GM18873 (cell line): ENCODE data around the gene PSMD6.

ENCODE experiments used
- ATAC-seq: cut with Tn5 transposase; IDR thresholded peaks from one replicate; pipeline ENCODE4 v1.9.1; 2021; ENCODE audit warnings: mild to moderate bottlenecking, moderate library complexity, moderate number of reproducible peaks; ENCODE audit not compliant: unreplicated experiment, low FRiP score

Gene PSMD6

DNA sequence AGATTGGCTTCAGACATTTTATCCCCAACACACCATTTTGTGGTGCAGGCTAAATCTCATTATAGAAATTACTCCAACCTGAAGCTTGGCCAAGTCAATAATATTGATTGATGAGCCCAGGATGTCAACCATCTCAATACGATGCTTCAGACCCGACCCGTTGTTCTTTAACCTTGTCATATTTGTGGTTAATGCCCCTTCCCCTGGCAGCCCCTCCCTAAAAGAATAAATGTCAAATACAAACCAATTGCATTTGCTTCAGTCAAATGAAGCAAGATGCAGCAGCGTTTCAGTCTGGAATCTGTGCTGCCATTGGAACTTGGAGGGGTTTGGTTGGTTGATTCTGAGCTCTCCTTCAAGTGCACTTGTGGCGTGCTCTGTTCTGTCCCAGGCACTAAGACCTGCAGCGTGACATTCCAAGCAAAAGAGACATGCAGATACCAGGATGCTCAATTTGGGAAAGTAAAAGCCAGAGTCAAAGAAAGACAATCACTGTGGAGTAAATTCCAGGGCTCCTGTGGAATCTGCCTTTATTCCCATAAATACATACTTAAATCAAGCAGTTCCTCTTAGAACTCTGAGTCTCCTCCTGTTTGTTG lies 23.8 kb upstream of the PSMD6 start:
- no peak for ATAC-seq

DNA sequence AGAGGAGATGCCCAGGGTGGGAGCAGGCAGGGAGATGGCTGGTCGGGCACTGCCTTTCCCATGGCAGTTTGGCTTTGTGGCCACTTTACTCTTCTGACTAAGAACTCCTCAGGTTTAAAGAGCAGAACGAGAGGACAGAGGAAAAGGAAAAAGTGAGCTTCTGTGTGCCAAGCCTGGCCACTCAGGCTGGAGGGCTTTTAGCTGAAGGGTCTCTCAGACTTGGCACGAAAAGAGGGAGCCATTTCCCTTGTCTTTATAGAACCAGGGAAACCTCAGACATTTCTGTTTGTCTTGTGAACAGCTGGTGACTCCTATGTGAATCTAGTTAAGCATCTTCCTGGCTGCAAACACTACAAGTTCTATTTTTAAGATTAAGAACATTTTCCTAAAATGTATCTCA lies 23.3 kb upstream of the PSMD6 start:
- no peak for ATAC-seq

GRCh38 chr3:64042952-64043351 lies 19.7 kb upstream of the PSMD6 start:
- no peak for ATAC-seq

DNA sequence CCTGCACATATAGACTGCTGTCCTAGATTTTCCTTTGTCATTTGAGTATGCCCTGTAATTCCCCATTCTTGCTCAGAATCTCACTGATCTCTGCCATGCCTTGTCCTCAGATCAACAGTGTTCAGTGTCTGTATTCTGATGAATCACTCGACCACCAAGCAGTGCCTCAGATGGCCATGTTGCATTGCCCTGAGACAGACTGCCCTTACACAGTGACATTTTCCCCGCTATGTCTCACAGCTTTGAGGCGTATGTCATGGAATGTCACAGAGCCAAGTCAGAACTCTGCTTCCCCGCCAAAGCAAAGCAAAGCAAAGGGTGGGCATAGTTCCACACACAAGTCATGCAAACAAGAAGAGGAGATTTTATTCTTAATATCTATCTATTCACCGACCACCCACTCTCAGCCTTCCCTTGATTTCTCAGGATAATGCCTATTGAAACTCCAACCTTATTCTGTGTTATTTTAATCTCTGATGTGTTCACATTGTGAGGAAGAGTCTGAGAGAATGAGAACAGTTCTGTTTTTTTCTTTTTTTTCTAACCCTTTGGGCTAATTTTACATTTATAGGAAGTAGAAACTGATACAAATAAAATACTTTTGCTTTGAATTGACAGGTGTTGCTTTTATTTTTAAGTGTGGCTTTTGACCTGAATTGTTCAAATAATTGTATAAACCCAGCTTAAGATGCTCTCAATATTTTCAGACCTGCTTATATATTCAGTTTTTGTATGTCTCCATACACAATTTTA lies 16.9 kb upstream of the PSMD6 start:
- ATAC-seq: no peak

DNA sequence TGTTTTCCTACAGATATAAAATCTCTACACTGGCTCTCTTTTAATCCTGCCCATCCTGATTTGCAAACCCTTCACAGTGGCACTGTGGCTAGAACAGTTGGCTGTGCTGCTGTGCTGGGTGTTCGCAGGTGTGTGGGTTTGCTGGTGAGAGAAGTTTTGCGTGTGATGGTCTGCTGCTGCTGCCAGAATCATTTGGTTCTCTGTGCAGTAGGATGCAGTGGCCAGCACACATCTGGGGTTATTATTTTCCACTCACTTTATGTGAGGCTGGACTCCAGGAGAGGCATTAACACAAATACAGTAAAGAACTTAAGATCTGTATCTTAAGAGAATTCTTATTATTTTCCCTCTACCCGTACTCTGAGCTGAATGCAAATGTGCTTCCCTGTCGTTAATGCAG lies 16.0 kb upstream of the PSMD6 start:
- no peak for ATAC-seq

GRCh38 chr3:64038253-64038767 lies 15.0 kb upstream of the PSMD6 start:
- no peak for ATAC-seq

DNA sequence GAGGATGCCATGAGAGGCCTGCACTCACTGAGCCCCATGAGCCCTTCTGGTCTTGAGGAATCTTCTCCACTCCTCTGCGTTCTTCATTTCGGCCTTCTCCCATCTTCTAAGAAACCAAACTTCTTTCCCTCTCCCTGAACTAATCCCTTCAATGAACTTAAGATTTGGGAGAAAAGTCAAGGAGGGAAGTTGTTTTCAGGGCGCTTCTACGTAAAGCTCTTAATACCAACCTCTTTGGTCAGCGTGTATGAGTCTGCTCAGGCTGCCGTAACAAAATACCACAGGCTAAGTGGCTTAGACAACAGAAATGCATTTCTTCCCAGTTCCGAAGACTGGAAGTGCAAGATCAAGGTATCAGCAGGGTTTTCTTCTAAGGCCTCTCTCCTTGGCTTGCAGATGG lies 13.8 kb upstream of the PSMD6 start:
- no peak for ATAC-seq

GRCh38 chr3:64033069-64033468 lies 9.8 kb upstream of the PSMD6 start:
- no peak for ATAC-seq

DNA sequence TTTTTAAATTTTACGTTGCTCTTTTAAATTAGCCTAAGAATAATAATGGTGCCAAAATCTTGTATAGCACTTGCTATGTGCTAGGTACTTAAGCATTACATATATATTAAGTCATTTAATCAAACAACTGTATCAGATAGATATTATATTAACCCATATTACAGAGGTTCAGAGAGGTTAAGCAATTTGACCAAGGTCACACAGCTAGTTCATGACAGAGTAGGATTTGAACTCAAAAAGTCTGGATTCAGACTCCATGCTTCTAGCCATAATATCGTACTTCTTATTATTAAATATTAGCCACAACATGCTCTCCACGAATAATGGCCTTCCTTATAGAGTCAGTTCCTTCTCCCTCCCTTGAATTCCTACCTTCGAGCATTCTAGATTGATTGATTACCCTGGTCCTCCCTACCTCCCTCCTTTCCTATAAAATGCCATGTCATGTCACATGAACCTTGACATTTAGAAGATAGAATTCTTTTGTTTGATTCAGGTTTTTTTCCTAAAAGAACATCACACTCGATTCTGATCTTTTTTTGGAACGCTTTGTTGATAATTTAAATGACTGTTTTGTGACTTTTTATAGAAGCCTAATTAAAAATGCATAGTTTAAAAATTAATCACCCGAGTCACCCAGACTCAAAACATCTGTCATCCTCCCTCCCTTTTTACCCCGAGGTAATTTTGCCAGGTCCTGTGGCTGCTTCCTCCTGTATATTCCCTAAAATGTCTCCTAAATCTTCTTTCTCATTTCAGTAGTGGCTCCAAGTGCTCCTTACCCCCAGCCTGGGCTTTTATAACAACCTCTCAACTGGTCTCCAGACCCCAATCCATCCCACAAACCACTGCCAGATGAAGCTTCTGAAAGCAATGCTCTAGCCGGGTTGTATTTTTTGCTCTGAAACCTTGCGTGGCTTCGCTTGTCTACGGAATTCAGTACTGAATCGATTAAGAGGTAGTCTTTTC lies 8.5 kb upstream of the PSMD6 start:
- ATAC-seq: no peak

GRCh38 chr3:64030741-64031140 lies 7.4 kb upstream of the PSMD6 start:
- peak; percentile 93 for ATAC-seq

DNA sequence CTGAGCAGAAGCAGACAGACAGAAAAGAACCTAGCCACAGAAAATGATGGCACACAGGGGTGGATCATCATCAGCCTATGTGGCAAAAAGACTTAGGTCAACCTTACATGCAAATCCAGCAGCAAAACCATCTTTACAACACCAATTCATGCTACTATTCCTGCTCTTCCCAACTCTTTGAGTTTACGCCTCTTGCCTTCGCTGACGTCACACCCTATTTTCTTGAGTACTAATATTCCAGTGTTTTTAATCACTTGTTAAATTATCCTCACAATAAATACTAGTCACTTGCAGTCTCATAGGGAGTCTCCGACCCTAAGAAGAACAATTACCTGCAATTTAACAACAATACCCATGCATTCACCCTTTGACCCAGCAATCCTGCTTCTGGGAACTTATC lies 6.0 kb upstream of the PSMD6 start:
- no peak for ATAC-seq

DNA sequence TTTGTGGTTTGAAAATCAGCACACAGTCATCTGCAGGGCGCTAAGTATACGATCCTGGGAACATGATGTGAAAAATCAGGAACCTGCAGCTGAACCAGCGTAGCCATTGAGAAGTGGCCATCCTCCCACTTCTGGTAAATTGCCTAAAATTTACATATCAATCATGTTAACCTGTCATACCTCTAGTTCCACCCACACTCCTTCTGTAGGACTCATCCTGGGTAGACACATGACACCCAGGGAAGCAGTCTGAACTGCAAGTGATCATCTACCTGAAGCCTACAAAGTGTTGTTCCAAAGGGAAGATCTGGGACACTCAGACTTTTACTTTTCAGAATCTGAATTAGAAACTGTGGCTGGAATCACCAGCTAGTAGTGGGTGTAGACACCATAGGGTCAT lies 5.5 kb upstream of the PSMD6 start:
- no peak for ATAC-seq

DNA sequence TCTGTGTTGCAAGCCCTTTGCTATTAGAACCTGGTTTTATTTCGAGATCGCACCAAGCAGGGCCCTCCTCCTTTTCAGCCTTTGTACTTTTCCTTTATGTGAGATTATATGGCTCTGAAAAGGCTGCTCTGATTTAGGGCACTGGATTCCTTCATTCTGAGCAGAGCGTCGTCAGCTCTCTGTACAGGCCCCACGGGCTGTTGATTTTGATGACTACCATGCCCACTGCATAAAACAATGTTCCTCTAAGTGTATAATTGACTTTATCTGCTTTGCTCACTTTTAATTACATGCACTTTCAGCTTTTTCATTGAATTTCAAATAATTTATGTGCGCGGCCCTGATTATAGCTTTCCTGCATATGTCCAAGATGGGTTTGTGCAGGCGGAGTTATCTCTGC lies 4.4 kb upstream of the PSMD6 start:
- ATAC-seq: no peak

DNA sequence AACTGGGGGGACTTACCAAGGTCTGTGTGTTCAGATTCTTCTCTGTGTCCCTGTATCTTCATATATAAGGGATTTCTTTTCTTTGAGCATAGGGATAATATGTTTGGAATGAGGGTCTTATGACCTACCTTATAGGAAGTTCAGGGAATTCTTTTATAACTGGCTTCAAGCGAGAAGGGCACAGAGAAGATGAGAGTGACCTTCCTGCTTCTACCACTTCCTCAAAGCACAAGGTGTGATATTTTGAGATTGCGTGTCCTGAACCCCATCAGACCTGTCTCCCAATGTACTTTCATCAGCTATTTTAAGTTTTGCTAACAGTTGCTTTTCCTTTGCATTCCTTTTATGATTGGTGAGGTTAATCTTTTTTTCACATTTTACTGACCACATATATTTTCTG lies 3.1 kb upstream of the PSMD6 start:
- ATAC-seq: no peak

- no peak for ATAC-seq
Observed at GRCh38 chr3:64023861-64024223, 548 bp upstream of the PSMD6 start.

DNA sequence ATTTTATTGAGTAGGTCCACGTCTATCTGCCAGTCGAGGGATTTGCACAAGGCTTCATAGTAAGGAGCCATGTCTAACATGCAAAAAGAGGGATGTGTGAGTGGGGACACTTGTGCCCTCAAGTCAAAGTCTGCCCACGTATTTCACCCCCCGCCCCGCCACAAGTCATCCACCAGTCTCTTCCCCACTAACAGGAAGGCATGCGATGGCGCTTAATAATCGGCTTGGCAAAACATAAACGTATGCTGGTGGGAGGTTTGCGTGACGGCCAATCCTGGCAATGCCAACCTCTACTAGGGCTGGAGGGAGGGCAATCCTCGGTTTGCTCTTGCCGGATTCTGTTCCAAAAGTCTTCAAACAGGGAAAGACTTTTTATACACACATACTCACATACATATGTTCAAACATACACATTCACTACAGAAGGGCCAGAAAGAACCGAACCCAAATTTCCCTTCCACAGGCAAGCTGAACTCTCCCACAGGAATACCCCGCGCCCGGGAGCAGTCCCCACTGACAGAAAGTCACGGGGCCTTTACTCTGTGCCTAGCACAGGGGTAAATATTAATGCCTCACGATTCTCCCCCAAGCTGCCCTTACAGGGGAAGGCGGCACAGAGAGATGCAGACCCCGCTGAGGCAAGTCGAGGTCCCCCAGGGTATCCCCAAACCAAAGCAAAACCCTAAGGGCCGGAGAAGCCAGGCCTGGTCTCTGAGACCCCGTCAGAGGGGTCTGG lies 675 bp downstream of the PSMD6 start:
- ATAC-seq: peak; percentile 11

DNA sequence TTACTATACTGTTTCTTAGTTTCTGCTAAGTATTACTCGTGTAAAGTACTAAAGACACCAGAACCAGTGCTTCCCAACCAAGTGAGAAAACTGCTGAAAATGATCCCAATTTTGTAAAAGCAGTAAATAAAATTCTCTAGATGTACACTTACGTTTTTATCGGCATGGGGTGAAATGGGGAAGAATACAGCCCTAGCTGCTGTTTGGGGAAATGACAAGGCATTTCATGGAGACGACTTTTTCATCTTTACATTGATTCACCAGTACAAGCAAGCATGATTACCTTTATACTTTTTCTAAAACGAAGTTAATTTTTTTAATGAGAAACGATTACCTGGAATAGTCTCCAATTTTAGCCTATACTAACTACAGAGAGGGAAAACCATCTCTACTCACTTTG lies 1.4 kb downstream of the PSMD6 start:
- no peak for ATAC-seq

- ATAC-seq: no peak
Observed at GRCh38 chr3:64019879-64020278, 3.4 kb downstream of the PSMD6 start.

- no peak for ATAC-seq
Observed at GRCh38 chr3:64019271-64019670, 4.0 kb downstream of the PSMD6 start.

DNA sequence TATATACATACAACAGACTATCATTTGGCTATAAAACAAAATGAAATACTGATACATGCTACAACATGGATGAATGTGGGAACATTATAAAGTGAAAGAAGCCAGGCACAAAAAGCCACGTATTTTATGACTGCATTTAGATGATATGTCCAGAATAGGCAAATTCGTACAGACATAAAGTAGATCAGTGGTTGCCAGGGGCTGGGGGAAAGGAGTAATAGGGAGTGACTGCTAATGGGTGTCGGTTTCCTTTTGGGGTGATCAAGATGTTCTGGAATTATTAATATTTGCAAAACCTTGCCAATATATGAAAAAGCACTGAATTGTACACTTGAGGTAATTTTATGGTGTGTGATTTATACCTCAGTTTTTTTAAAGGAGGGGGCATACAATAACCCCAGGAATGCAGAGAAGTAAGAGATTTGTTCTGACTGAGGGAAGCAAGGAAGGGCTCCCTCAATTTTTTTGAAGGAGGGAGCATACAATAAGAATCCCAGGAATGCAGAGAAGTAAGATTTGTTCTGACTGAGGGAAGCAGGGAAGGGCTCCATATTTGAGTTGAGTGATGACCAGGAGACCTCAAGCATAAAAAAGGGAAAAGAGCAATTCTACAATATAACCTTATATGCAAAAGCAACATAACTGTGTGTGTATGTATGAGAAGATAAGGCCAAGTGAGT lies 6.2 kb downstream of the PSMD6 start:
- ATAC-seq: no peak
